Muscle layer of duodenum (tissue), 2 donors: ENCODE results near the gene CHD5.

Source experiments
- H3K27ac ChIP-seq: one replicate; pipeline ENCODE4 v1.7.0; 2013; ENCODE audit warnings: mild to moderate bottlenecking, low read length
- H3K27me3 ChIP-seq: one replicate; pipeline ENCODE4 v1.7.0; 2013; ENCODE audit warnings: low read depth, mild to moderate bottlenecking, control low read depth, low read length
- H3K36me3 ChIP-seq, 2 donors: one replicate each; pipeline ENCODE4 v1.7.0; 2013; ENCODE audit warnings: low read length in 2 of 2, control low read depth in 1 of 2, mild to moderate bottlenecking in 1 of 2; ENCODE audit not compliant: insufficient read depth in 2 of 2, control insufficient read depth in 1 of 2
- H3K4me1 ChIP-seq, 2 donors: one replicate each; pipeline ENCODE4 v1.7.0; 2013; ENCODE audit warnings: low read length in 2 of 2, mild to moderate bottlenecking in 2 of 2, control low read depth in 1 of 2, moderate library complexity in 1 of 2; ENCODE audit not compliant: insufficient read depth in 2 of 2, control insufficient read depth in 1 of 2
- H3K4me3 ChIP-seq, 2 donors: one replicate each; pipeline ENCODE4 v1.7.0; 2013; ENCODE audit warnings: low read length in 2 of 2, low read depth in 1 of 2, mild to moderate bottlenecking in 1 of 2
- H3K9me3 ChIP-seq, 2 donors: one replicate each; pipeline ENCODE4 v1.7.0; 2013; ENCODE audit warnings: low read length in 2 of 2, control low read depth in 1 of 2, mild to moderate bottlenecking in 1 of 2; ENCODE audit not compliant: control insufficient read depth in 1 of 2
- donor health status: healthy.

CHD5 gene

GRCh38 chr1:6162341-6162740 lies 17.8 kb downstream of the CHD5 start:
- Histone ChIP-seq H3K27ac (no peak overlapping the region), H3K4me1 (no peaks in the 10 kb centered on the region), H3K27me3 (peaks cover 6% of the 10 kb centered on the region), H3K36me3 (no peaks in the 10 kb centered on the region), H3K4me3 (no peak overlapping the region), H3K9me3 (no peaks in the 10 kb centered on the region)

DNA sequence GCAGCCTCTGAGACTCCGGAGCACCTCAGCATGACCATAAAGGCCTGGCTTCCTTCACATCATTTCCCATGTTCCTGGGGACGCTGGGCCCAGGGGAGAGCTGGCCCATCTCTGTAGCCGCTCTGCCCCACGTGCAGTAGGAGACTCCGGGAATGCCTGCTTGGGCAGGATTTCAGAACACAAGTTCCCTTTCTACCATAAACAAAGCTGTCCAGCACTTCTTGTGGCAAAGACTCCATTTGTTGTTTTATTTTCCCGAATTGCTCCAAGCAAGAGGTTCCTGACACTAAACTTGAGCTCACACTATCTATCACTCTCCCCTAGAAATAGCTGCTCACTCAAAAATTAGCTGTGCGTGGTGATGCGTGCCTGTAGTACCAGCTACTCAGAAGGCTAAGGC lies 21.9 kb downstream of the CHD5 start:
- H3K36me3 ChIP-seq: no peaks in the 10 kb centered on the region
- H3K4me1 ChIP-seq: no peaks in the 10 kb centered on the region
- peaks cover 6% of the 10 kb centered on the region for H3K27me3 ChIP-seq
- no peak overlapping the region for H3K27ac ChIP-seq
- no peaks in the 10 kb centered on the region for H3K9me3 ChIP-seq
- H3K4me3 ChIP-seq: no peak overlapping the region

DNA sequence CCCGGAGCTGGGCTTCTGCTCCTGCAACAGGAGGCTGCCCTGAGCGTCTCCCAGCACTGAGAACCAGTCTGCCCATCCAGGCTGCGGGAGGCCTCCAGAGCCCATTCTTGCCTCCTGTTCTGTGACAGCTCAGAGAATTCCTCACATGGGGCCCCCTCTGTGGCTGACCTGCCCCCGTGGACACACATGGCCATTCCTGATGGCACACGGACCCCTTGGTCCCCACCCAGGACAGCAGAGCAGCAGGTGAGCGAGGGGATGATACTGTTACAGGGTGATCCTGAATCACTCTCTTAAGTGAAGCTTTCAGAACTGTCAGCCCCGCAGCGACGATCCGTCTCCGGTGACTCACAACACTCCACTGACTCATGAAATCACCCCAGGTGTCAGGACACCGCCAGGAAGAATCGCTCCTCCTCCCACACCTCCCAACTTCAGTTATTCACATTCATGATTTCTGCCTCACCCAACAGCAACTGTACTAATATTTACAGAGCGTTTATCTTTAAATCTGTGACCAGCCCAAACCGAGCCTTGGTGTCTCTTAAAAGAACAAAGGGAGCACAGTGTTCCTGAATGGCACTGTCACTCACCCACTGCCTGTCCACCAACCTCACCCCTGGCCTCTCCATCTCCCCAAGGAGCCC lies 22.5 kb downstream of the CHD5 start:
- Histone ChIP-seq H3K27ac (no peak overlapping the region), H3K4me1 (no peaks in the 10 kb centered on the region), H3K27me3 (peaks cover 6% of the 10 kb centered on the region), H3K4me3 (no peak overlapping the region), H3K36me3 (no peaks in the 10 kb centered on the region), H3K9me3 (no peaks in the 10 kb centered on the region)

DNA sequence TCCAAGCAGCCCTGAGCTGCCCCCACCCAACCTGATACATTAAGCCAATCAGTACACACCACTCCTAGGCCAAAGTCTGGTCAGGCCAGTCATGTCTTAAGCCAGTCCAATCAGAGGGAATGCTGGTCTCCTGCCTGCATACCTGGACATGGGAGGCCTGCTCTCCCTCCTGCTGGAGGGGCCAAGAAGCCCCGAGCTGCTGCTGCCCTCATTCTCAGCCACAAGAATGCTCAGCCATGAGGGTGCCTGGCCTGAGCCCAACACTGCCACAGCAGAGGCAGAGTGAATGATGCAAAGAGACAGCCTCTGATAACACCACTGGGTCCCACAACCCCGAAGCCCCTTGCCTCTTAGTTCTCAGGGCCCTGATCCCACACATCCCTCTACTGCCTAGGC lies 23.0 kb downstream of the CHD5 start:
- H3K4me3 ChIP-seq: no peak overlapping the region
- H3K27me3 ChIP-seq: peaks cover 6% of the 10 kb centered on the region
- no peaks in the 10 kb centered on the region for H3K4me1 ChIP-seq
- no peaks in the 10 kb centered on the region for H3K9me3 ChIP-seq
- no peaks in the 10 kb centered on the region for H3K36me3 ChIP-seq
- H3K27ac ChIP-seq: no peak overlapping the region

DNA sequence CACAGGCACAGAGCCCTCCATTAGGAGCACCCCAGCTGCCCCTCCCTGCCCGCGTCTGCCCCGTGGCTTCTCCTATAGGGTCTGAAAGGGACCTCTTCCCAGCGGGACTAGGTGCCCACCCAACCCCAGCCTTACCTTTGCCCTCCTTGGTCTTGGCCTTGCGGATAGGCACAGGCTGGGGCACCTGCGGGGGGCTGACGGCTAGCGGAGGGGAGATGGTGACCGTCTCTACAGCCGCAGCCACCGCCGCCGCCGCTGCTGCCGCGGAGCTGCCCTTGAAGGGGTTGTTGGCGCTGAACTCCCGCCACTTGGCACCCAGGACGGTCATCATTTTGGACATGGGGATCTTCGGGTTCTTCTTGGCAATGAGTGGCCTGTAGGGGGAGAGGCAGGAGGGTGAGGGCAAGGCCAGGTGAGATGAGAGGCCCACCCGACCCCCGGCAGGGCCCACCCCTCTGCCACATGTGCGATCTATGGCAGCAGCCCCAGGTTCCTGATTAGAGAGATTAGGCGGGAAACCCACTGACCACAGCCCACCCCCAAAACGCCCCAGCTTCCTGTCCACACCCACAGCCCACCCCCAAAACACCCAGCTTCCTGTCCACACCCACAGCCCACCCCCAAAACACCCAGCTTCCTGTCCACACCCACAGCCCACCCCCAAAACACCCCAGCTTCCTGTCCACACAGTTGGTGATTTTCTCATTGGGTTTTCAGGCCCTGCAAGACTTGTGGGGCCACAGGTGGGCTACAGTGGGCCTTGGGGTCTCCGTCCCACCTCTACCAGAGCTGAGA lies 25.4 kb downstream of the CHD5 start:
- no peaks in the 10 kb centered on the region for H3K36me3 ChIP-seq

GRCh38 chr1:6152882-6153281 lies 27.2 kb downstream of the CHD5 start:
- H3K27ac ChIP-seq: no peak overlapping the region
- no peak overlapping the region for H3K4me3 ChIP-seq
- H3K27me3 ChIP-seq: peaks cover 9% of the 10 kb centered on the region
- peaks cover 0 to 12% of the 10 kb centered on the region in 2 donors for H3K4me1 ChIP-seq
- no peaks in the 10 kb centered on the region for H3K9me3 ChIP-seq
- H3K36me3 ChIP-seq: no peaks in the 10 kb centered on the region

More for the DNA sequence above, 25.4 kb downstream of the CHD5 start:
- no peaks in the 10 kb centered on the region for H3K9me3 ChIP-seq
- H3K27ac ChIP-seq: no peak overlapping the region
- H3K4me1 ChIP-seq: no peaks in the 10 kb centered on the region
- H3K27me3 ChIP-seq: peaks cover under 1% of the 10 kb centered on the region
- no peak overlapping the region for H3K4me3 ChIP-seq

- H3K27ac ChIP-seq: no peak overlapping the region
- peaks cover 0 to 12% of the 10 kb centered on the region in 2 donors for H3K4me1 ChIP-seq
- H3K36me3 ChIP-seq: no peaks in the 10 kb centered on the region
- H3K4me3 ChIP-seq: no peak overlapping the region
- peaks cover 16% of the 10 kb centered on the region for H3K27me3 ChIP-seq
- no peaks in the 10 kb centered on the region for H3K9me3 ChIP-seq
These were observed 27.9 kb downstream of the CHD5 start for GRCh38 chr1:6152181-6152580.

- Histone ChIP-seq H3K4me1 (peaks cover 0 to 12% of the 10 kb centered on the region in 2 donors), H3K27ac (no peak overlapping the region), H3K36me3 (no peaks in the 10 kb centered on the region), H3K9me3 (no peaks in the 10 kb centered on the region), H3K27me3 (peaks cover 17% of the 10 kb centered on the region), H3K4me3 (no peak overlapping the region)
These were observed 28.8 kb downstream of the CHD5 start for GRCh38 chr1:6151291-6151822.

GRCh38 chr1:6150006-6150938 lies 29.8 kb downstream of the CHD5 start:
- H3K9me3 ChIP-seq: no peaks in the 10 kb centered on the region
- no peak overlapping the region for H3K4me3 ChIP-seq
- no peaks in the 10 kb centered on the region for H3K36me3 ChIP-seq
- peaks cover 17% of the 10 kb centered on the region for H3K27me3 ChIP-seq
- peaks cover 0 to 12% of the 10 kb centered on the region in 2 donors for H3K4me1 ChIP-seq
- H3K27ac ChIP-seq: no peak overlapping the region

- H3K27me3 ChIP-seq: peaks cover 17% of the 10 kb centered on the region
- no peaks in the 10 kb centered on the region for H3K36me3 ChIP-seq
- H3K4me1 ChIP-seq: peaks cover 0 to 12% of the 10 kb centered on the region in 2 donors
- H3K27ac ChIP-seq: no peak overlapping the region
- no peak overlapping the region for H3K4me3 ChIP-seq
- H3K9me3 ChIP-seq: no peaks in the 10 kb centered on the region
These were observed 30.5 kb downstream of the CHD5 start for GRCh38 chr1:6149597-6149996.
